GM18520 (cell line): Measurements from ENCODE around the gene UGT2B7.
"Not testable (repeated sequence)": the region's sequence is repeated elsewhere in the genome, so short reads cannot be mapped to it uniquely, and the experiment has no call there.

Experiments used
- ATAC-seq: cut with Tn5 transposase; IDR thresholded peaks from one replicate; pipeline ENCODE4 v1.9.1; 2021; ENCODE audit not compliant: unreplicated experiment

UGT2B7 gene

GRCh38 chr4:69096111-69096656 is at the start of gene UGT2B7:
Gene UGT2B7, plus strand, starts transcription at chr4:69096474. Its CDS starts 47 bp downstream, at chr4:69096521.
- ATAC-seq, result no peak

GRCh38 chr4:69049860-69050259 is 46.4 kb upstream of the UGT2B7 start:
- no peak for ATAC-seq

- ATAC-seq, result not testable (repeated sequence)
Observed at GRCh38 chr4:69050853-69051575, 45.3 kb upstream of the UGT2B7 start.

GRCh38 chr4:69051576-69051943 is 44.7 kb upstream of the UGT2B7 start:
- no peak for ATAC-seq

- not testable (repeated sequence) for ATAC-seq
Observed at GRCh38 chr4:69053309-69053885, 42.9 kb upstream of the UGT2B7 start.

- ATAC-seq, result not testable (repeated sequence)
Observed at GRCh38 chr4:69054033-69054432, 42.2 kb upstream of the UGT2B7 start.

GRCh38 chr4:69054578-69055200 is 41.6 kb upstream of the UGT2B7 start:
- peak; percentile 66 for ATAC-seq

- no peak for ATAC-seq
Observed at GRCh38 chr4:69056150-69056549, 40.1 kb upstream of the UGT2B7 start.

GRCh38 chr4:69056921-69057550 is 39.2 kb upstream of the UGT2B7 start:
- ATAC-seq, result no peak

- no peak for ATAC-seq
Observed at GRCh38 chr4:69057620-69058409, 38.5 kb upstream of the UGT2B7 start.

GRCh38 chr4:69058410-69059059 is 37.7 kb upstream of the UGT2B7 start:
- no peak for ATAC-seq

GRCh38 chr4:69060651-69061308 is 35.5 kb upstream of the UGT2B7 start:
- ATAC-seq, result no peak

GRCh38 chr4:69064391-69064790 is 31.9 kb upstream of the UGT2B7 start:
- ATAC-seq, result no peak

- no peak for ATAC-seq
Observed at GRCh38 chr4:69066945-69067344, 29.3 kb upstream of the UGT2B7 start.

GRCh38 chr4:69069085-69069484 is 27.2 kb upstream of the UGT2B7 start:
- ATAC-seq, result no peak

GRCh38 chr4:69070590-69070989 is 25.7 kb upstream of the UGT2B7 start:
- ATAC-seq, result no peak

GRCh38 chr4:69071286-69071685 is 25.0 kb upstream of the UGT2B7 start:
- ATAC-seq, result no peak

- ATAC-seq, result no peak
Observed at GRCh38 chr4:69073375-69073774, 22.9 kb upstream of the UGT2B7 start.

- no peak for ATAC-seq
Observed at GRCh38 chr4:69075061-69075792, 21.0 kb upstream of the UGT2B7 start.
